Upper lobe of left lung (tissue), 6 donors: Measurements from ENCODE around the gene FBXO28. TPM values are rescaled to one million over a fixed set of nuclear protein-coding genes. Genes with fewer than 3 reads are reported as not detected.

Experiments used
- ATAC-seq, 2 donors: fragments of 200-7000 bp; cut with Tn5 transposase; one replicate each; pipeline ENCODE4 v1.9.1; 2022; ENCODE audit warnings: mild to moderate bottlenecking in 2 of 2, moderate library complexity in 2 of 2; ENCODE audit not compliant: low FRiP score in 2 of 2
- DNase-seq, 2 donors: peaks; one replicate each; pipeline ENCODE4 v3.0.0-alpha.2; 2019 to 2020
- H3K27ac ChIP-seq, 4 donors: fragments of 200-600 bp; sonication (generic); one replicate each; pipeline ENCODE4 v1.5.1; 2016 to 2019
- H3K27me3 ChIP-seq, 4 donors: fragments of 200-600 bp; sonication (generic); one replicate each; pipeline ENCODE4 v1.5.1; 2017 to 2019
- H3K36me3 ChIP-seq, 4 donors: fragments of 200-600 bp; sonication (generic); one replicate each; pipeline ENCODE4 v1.5.1; 2016 to 2019
- H3K4me1 ChIP-seq, 4 donors: fragments of 200-600 bp; sonication (generic); one replicate each; pipeline ENCODE4 v1.5.1; 2018 to 2019
- H3K4me3 ChIP-seq, 4 donors: fragments of 200-600 bp; sonication (generic); one replicate each; pipeline ENCODE4 v1.5.1; 2017 to 2019; ENCODE audit warnings: mild to moderate bottlenecking in 2 of 4, moderate library complexity in 1 of 4
- H3K9me3 ChIP-seq, 4 donors: fragments of 200-600 bp; sonication (generic); one replicate each; pipeline ENCODE4 v1.5.1; 2018 to 2019
- EP300 ChIP-seq, 4 donors: sonication (generic); formaldehyde crosslinking; IDR thresholded peaks; one replicate each; pipeline ENCODE4 v1.5.1; 2017; ENCODE audit warnings: antibody characterized with exemption in 4 of 4, control low read depth in 2 of 4
- POLR2A ChIP-seq, 4 donors: fragments of 450-650 bp; IDR thresholded peaks; one replicate each; pipeline ENCODE4 v1.5.1; 2016 to 2017; ENCODE audit warnings: antibody characterized with exemption in 4 of 4, mild to moderate bottlenecking in 2 of 4
- POLR2AphosphoS5 ChIP-seq, 2 donors: sonication (generic); formaldehyde crosslinking; IDR thresholded peaks; one replicate each; pipeline ENCODE4 v1.5.1; 2017; ENCODE audit warnings: antibody characterized with exemption in 2 of 2
- WGBS, 2 donors: methylation state at CpG; one replicate each; pipeline ENCODE4 v1.1.5; 2017 to 2018; 5-methylcytosine and 5-hydroxymethylcytosine counted together
- total RNA-seq, 6 donors: library from RNA; depleted of rRNA in 4 of 6; stranded (reverse); fragments of >200 nt in 4 of 6; gene quantifications; one replicate each; pipeline versions ENCODE4 v1.1.0 to v1.2.1, GENCODE V29; 2016 to 2021
- TF ChIP-seq, protein P1 (sequence below), 6 experiments: fragments of 450-650 bp in 4 of 6; fragments of 200-600 bp in 2 of 6; sonication (generic) in 2 of 6; IDR thresholded peaks; one replicate each; pipeline ENCODE4 v1.5.1; 2016 to 2019; ENCODE audit warnings: antibody characterized with exemption in 6 of 6
- donor health status: DM: no; HTN: no; CAD: no; lungs with moderate emphysema.
- donor health status: DM: no; HTN: yes; CAD: no; lungs with severe emphysema.

FBXO28 gene
- total RNA-seq, 6 donors from 2014 or later: 9.1 to 34.8 (median 27.2) TPM

GRCh38 chr1:224182057-224182865 is 68.3 kb downstream of the FBXO28 start:
- ATAC-seq: peak in 1 of 2 donors; percentile 35
- Histone ChIP-seq H3K27me3 (no peaks in the 10 kb centered on the region), H3K4me3 (peak overlapping the region; percentile 64 to 97 (median 82)), H3K27ac (peak overlapping the region; percentile 89 to 99 (median 94)), H3K36me3 (peaks cover 0 to 6% (median 0%) of the 10 kb centered on the region in 4 donors), H3K9me3 (no peaks in the 10 kb centered on the region), H3K4me1 (peaks cover 18 to 28% (median 23%) of the 10 kb centered on the region in 4 donors)
- no peak for DNase-seq
- TF ChIP-seq, protein P1, sequence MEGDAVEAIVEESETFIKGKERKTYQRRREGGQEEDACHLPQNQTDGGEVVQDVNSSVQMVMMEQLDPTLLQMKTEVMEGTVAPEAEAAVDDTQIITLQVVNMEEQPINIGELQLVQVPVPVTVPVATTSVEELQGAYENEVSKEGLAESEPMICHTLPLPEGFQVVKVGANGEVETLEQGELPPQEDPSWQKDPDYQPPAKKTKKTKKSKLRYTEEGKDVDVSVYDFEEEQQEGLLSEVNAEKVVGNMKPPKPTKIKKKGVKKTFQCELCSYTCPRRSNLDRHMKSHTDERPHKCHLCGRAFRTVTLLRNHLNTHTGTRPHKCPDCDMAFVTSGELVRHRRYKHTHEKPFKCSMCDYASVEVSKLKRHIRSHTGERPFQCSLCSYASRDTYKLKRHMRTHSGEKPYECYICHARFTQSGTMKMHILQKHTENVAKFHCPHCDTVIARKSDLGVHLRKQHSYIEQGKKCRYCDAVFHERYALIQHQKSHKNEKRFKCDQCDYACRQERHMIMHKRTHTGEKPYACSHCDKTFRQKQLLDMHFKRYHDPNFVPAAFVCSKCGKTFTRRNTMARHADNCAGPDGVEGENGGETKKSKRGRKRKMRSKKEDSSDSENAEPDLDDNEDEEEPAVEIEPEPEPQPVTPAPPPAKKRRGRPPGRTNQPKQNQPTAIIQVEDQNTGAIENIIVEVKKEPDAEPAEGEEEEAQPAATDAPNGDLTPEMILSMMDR (IDR thresholded peaks at IDR 0.05): no peak
- no peak for TF ChIP-seq POLR2A (IDR thresholded peaks at IDR 0.05)
- no peak for TF ChIP-seq POLR2AphosphoS5 (IDR thresholded peaks at IDR 0.05)
- no peak for TF ChIP-seq EP300 (IDR thresholded peaks at IDR 0.05)
- WGBS, 2 donors: 37 to 54% methylated on average over 22 of the region's 22 CpGs

DNA sequence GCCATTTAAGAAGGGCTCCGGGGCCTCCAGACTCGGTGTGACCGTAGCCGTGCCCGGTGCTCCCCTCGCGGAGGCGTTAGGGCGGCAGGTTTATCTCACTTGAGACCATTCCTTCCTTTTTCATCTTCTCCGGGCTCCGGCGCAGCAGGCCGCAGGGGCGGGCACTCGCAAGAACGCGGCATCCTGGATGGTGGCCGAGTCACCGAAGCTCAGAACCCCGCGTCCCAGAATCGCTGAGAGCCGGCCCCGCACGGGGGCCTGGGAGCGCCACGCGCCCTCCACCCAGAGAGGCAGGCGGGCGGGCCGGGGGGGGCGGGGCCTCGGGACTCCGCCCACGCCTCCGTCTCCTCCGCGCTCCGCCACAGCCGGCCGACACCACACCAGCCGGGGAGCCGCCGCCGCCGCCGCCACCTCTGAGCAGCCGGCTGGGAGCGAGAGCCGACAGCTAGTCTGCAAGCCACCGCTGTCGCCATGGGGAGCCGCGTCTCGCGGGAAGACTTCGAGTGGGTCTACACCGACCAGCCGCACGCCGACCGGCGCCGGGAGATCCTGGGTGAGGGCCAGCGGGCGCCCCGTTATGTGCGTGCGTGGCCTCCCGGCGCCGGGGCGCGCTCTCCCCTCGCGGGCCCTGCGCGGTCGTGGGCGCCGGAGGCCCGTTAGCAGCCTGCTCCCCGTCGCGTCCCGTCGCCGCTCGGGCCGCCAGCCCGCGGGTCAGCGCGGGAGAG is 69.1 kb downstream of the FBXO28 start, which contains the start of gene DEGS1:
TSS of gene DEGS1 (plus strand) at position 375 of the 725 bp plus-strand sequence. CDS start at position 472, 97 bp downstream.
- Histone ChIP-seq H3K36me3 (peaks cover 0 to 6% (median 0%) of the 10 kb centered on the region in 4 donors), H3K4me1 (peaks cover 18 to 28% (median 23%) of the 10 kb centered on the region in 4 donors), H3K4me3 (peak within 1 kb of the TSS; percentile 64 to 97 (median 82)), H3K9me3 (no peaks in the 10 kb centered on the region), H3K27me3 (no peaks in the 10 kb centered on the region), H3K27ac (peak within 1 kb of the TSS; percentile 89 to 99 (median 94))
- DNase-seq (peak; percentile 88 to 97), ATAC-seq (peak; percentile 92 to 97)
- 0 to 1% methylated on average over 8 to 71 of the region's 94 CpGs for WGBS, 2 donors
- TF ChIP-seq, protein P1 (IDR thresholded peaks at IDR 0.05): peak in 2 of 6 experiments; percentile 18 to 26
- peak in 3 of 4 donors; percentile 89 to 98 (median 94) for TF ChIP-seq POLR2A (IDR thresholded peaks at IDR 0.05)
- peak; percentile 54 to 91 for TF ChIP-seq POLR2AphosphoS5 (IDR thresholded peaks at IDR 0.05)
- TF ChIP-seq EP300 (IDR thresholded peaks at IDR 0.05): no peak

- no peaks in the 10 kb centered on the region for H3K9me3 ChIP-seq
- peaks cover 18 to 28% (median 23%) of the 10 kb centered on the region in 4 donors for H3K4me1 ChIP-seq
- TF ChIP-seq POLR2AphosphoS5 (IDR thresholded peaks at IDR 0.05) (no peak), EP300 (IDR thresholded peaks at IDR 0.05) (no peak), POLR2A (IDR thresholded peaks at IDR 0.05) (no peak)
- TF ChIP-seq, protein P1 (IDR thresholded peaks at IDR 0.05): no peak
- WGBS, 2 donors: 0 to 3% methylated on average over 23 to 38 of the region's 53 CpGs
- H3K36me3 ChIP-seq: peaks cover 0 to 6% (median 0%) of the 10 kb centered on the region in 4 donors
- H3K27ac ChIP-seq: peak overlapping the region; percentile 89 to 99 (median 94)
- no peaks in the 10 kb centered on the region for H3K27me3 ChIP-seq
- ATAC-seq: peak; percentile 81 to 87
- H3K4me3 ChIP-seq: peak overlapping the region; percentile 64 to 97 (median 82)
- DNase-seq: peak; percentile 63 to 94
Observed at GRCh38 chr1:224183591-224184312, 69.8 kb downstream of the FBXO28 start.

GRCh38 chr1:224185208-224185607 is 71.3 kb downstream of the FBXO28 start:
- no peak overlapping the region for H3K27ac ChIP-seq
- 91 to 96% methylated on average over 8 of the region's 8 CpGs for WGBS, 2 donors
- TF ChIP-seq POLR2A (IDR thresholded peaks at IDR 0.05) (no peak), POLR2AphosphoS5 (IDR thresholded peaks at IDR 0.05) (no peak), EP300 (IDR thresholded peaks at IDR 0.05) (no peak)
- TF ChIP-seq, protein P1 (IDR thresholded peaks at IDR 0.05): no peak
- no peaks in the 10 kb centered on the region for H3K9me3 ChIP-seq
- no peaks in the 10 kb centered on the region for H3K27me3 ChIP-seq
- no peak for DNase-seq
- no peak for ATAC-seq
- H3K4me1 ChIP-seq: peaks cover 18 to 28% (median 23%) of the 10 kb centered on the region in 4 donors
- peaks cover 0 to 13% (median 0%) of the 10 kb centered on the region in 4 donors for H3K36me3 ChIP-seq
- H3K4me3 ChIP-seq: no peak overlapping the region
